Measurements from ENCODE around the gene DDX4. TPM values are rescaled to one million over a fixed set of nuclear protein-coding genes. Genes with fewer than 3 reads are reported as not detected.

Gene DDX4
- total and polyA plus RNA-seq, 9 of the 15 experiments (the other 6 are each of a cell fraction or from before 2014, with no cell fraction given), result not detected

DNA sequence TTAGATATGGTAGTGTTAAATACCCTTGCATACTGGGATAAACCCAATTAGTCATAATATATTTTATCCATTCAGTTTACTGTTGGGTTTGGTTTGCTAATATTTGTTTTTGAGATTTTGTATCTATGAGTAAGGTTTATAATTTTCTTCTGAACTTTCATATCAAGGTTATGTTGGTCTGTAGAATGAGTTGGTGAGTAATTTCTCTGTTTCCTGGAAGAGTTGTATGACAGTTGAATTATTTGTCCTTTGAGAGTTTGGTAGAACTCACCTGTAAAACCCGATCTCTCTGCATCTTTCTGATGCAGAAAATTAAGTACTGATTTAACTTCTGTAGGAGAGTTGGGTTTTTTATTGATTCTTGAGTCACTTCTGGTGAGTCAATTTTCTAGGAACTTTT is 20.4 kb downstream of the DDX4 start:
- H3K27ac ChIP-seq (ENCODE audit: extremely low read depth, low read depth, low read length), result no peak overlapping the region
- POLR2A ChIA-PET, result no interaction called here
- intact Hi-C loops (cut with micrococcal nuclease), result no loop called here
- DNase-seq (ENCODE audit: extremely low read depth in 1 of 4, low spot score in 3 of 4) (no peak), ATAC-seq (no peak), FAIRE-seq (no peak)
- H3K36me3 ChIP-seq (ENCODE audit: control insufficient read depth, insufficient read depth, low read length), result no peaks in the 10 kb centered on the region
- no peaks in the 10 kb centered on the region for H3K9me1 ChIP-seq (ENCODE audit: control insufficient read depth, insufficient read depth, low read length)
- no TSS peak for BruUV-seq (replicated peaks)
- in situ Hi-C loops (cut with MboI), result no loop called here
- 0% methylated on average over 1 of the region's 1 CpG for WGBS (ENCODE audit: insufficient coverage, low coverage, missing lambda C conversion rate)
- H3K9me3 ChIP-seq (replicated peaks; ENCODE audit: control insufficient read depth, insufficient read depth, low read depth, low read length), result no peaks in the 10 kb centered on the region
- H3K79me2 ChIP-seq (ENCODE audit: control insufficient read depth, insufficient read depth, low read length), result no peaks in the 10 kb centered on the region
- no peaks in the 10 kb centered on the region for H4K20me1 ChIP-seq (replicated peaks; ENCODE audit: control insufficient read depth, insufficient read depth, low read length)
- H3K9ac ChIP-seq (ENCODE audit: insufficient read depth in 1 of 2, low read depth in 2 of 2, low read length in 2 of 2), result no peak overlapping the region
- CTCF ChIA-PET (ENCODE audit: low intra/inter-chr PET ratio), result no interaction called here
- H3K4me3 ChIP-seq, result no peak overlapping the region
- no peak for TF ChIP-seq ZNF217 (CRISPR knock-in tag; IDR thresholded peaks at IDR 0.05)
- H3K4me1 ChIP-seq (replicated peaks in 1 of 2; ENCODE audit: control insufficient read depth in 2 of 2, insufficient read depth in 2 of 2, low read length in 2 of 2), result no peaks in the 10 kb centered on the region
- H2AFZ ChIP-seq (ENCODE audit: low read depth, low read length), result no peak overlapping the region
- H3K27me3 ChIP-seq (ENCODE audit: control insufficient read depth in 2 of 2, insufficient read depth in 2 of 2, low read length in 2 of 2), result no peaks in the 10 kb centered on the region; a peak in 1 of 5 replicates
- H3K4me2 ChIP-seq (ENCODE audit: insufficient read depth, low read length), result no peak overlapping the region

GRCh38 chr5:55758714-55759113 is 20.9 kb downstream of the DDX4 start:
- FAIRE-seq (no peak), DNase-seq (ENCODE audit: extremely low read depth in 1 of 4, low spot score in 3 of 4) (no peak), ATAC-seq (no peak)
- no peaks in the 10 kb centered on the region for H3K9me1 ChIP-seq (ENCODE audit: control insufficient read depth, insufficient read depth, low read length)
- POLR2A ChIA-PET, result no interaction called here
- CTCF ChIA-PET (ENCODE audit: low intra/inter-chr PET ratio), result no interaction called here
- H3K27me3 ChIP-seq (ENCODE audit: control insufficient read depth in 2 of 2, insufficient read depth in 2 of 2, low read length in 2 of 2), result no peaks in the 10 kb centered on the region; a peak in 1 of 5 replicates
- in situ Hi-C loops (cut with MboI), result no loop called here
- H2AFZ ChIP-seq (ENCODE audit: low read depth, low read length), result no peak overlapping the region
- no peaks in the 10 kb centered on the region for H3K4me1 ChIP-seq (replicated peaks in 1 of 2; ENCODE audit: control insufficient read depth in 2 of 2, insufficient read depth in 2 of 2, low read length in 2 of 2)
- no peak overlapping the region for H3K27ac ChIP-seq (ENCODE audit: extremely low read depth, low read depth, low read length)
- BruUV-seq (replicated peaks), result no TSS peak
- no peaks in the 10 kb centered on the region for H3K36me3 ChIP-seq (ENCODE audit: control insufficient read depth, insufficient read depth, low read length)
- no peaks in the 10 kb centered on the region for H3K9me3 ChIP-seq (replicated peaks; ENCODE audit: control insufficient read depth, insufficient read depth, low read depth, low read length)
- H3K4me2 ChIP-seq (ENCODE audit: insufficient read depth, low read length), result no peak overlapping the region
- intact Hi-C loops (cut with micrococcal nuclease), result no loop called here
- WGBS (ENCODE audit: insufficient coverage, low coverage, missing lambda C conversion rate), result 0% methylated on average over 2 of the region's 2 CpGs
- H3K4me3 ChIP-seq, result no peak overlapping the region
- no peaks in the 10 kb centered on the region for H4K20me1 ChIP-seq (replicated peaks; ENCODE audit: control insufficient read depth, insufficient read depth, low read length)
- H3K9ac ChIP-seq (ENCODE audit: insufficient read depth in 1 of 2, low read depth in 2 of 2, low read length in 2 of 2), result no peak overlapping the region
- no peaks in the 10 kb centered on the region for H3K79me2 ChIP-seq (ENCODE audit: control insufficient read depth, insufficient read depth, low read length)
- no peak for TF ChIP-seq GATAD2A (IDR thresholded peaks at IDR 0.05)
- TF ChIP-seq, protein P1, sequence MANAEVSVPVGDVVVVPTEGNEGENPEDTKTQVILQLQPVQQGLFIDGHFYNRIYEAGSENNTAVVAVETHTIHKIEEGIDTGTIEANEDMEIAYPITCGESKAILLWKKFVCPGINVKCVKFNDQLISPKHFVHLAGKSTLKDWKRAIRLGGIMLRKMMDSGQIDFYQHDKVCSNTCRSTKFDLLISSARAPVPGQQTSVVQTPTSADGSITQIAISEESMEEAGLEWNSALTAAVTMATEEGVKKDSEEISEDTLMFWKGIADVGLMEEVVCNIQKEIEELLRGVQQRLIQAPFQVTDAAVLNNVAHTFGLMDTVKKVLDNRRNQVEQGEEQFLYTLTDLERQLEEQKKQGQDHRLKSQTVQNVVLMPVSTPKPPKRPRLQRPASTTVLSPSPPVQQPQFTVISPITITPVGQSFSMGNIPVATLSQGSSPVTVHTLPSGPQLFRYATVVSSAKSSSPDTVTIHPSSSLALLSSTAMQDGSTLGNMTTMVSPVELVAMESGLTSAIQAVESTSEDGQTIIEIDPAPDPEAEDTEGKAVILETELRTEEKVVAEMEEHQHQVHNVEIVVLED (CRISPR knock-in tag; IDR thresholded peaks at IDR 0.05), result no peak
- TF ChIP-seq IRF1 (CRISPR knock-in tag; IDR thresholded peaks at IDR 0.05; ENCODE audit: borderline replicate concordance), result no peak
- TF ChIP-seq RBM39 (optimal IDR thresholded peaks at IDR 0.05; ENCODE audit: low read depth, low read length), result no peak
- TF ChIP-seq SLC30A9 (CRISPR knock-in tag; IDR thresholded peaks at IDR 0.05), result no peak
- no peak for TF ChIP-seq TRIM24 (IDR thresholded peaks at IDR 0.05)
- TF ChIP-seq PHB (CRISPR knock-in tag; IDR thresholded peaks at IDR 0.05), result no peak
- TF ChIP-seq, protein P2, sequence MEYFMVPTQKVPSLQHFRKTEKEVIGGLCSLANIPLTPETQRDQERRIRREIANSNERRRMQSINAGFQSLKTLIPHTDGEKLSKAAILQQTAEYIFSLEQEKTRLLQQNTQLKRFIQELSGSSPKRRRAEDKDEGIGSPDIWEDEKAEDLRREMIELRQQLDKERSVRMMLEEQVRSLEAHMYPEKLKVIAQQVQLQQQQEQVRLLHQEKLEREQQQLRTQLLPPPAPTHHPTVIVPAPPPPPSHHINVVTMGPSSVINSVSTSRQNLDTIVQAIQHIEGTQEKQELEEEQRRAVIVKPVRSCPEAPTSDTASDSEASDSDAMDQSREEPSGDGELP (CRISPR knock-in tag; IDR thresholded peaks at IDR 0.05; ENCODE audit: borderline replicate concordance), result no peak
- TF ChIP-seq, protein P3, sequence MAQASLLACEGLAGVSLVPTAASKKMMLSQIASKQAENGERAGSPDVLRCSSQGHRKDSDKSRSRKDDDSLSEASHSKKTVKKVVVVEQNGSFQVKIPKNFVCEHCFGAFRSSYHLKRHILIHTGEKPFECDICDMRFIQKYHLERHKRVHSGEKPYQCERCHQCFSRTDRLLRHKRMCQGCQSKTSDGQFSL (CRISPR knock-in tag; IDR thresholded peaks at IDR 0.05), result no peak
- TF ChIP-seq, protein P3 (tag; IDR thresholded peaks at IDR 0.05), result no peak
- no peak for TF ChIP-seq HSF4 (CRISPR knock-in tag; IDR thresholded peaks at IDR 0.05; ENCODE audit: borderline replicate concordance)
